H1 (cell line): ENCODE measurements around the gene A4GALT. TPM values are rescaled to one million over a fixed set of nuclear protein-coding genes. Genes with fewer than 3 reads are reported as not detected.

Experiments
- CTCF ChIA-PET: fragments of 300-600 bp; sonication (Branson Sonifier 250); formaldehyde crosslinking; loops from one replicate; lab custom pipeline; 2021; ENCODE audit not compliant: partially characterized antibody; lab: Charles Lee
- POLR2A ChIA-PET: fragments of 300-600 bp; sonication (Branson Sonifier 250); formaldehyde crosslinking; loops from one replicate; lab custom pipeline; 2021; ENCODE audit warnings: inconsistent platforms; ENCODE audit not compliant: partially characterized antibody; lab: Charles Lee
- DNase-seq, 2 experiments: peaks; one replicate each; pipeline versions ENCODE4 v3.0.0 to v3.0.0-alpha.2; 2010 to 2022; ENCODE audit warnings: low spot score in 2 of 2, low read depth in 1 of 2, mixed read lengths in 1 of 2
- FAIRE-seq: peaks from 2 replicates; lab custom pipeline; 2011; peaks lifted over from hg19 to GRCh38; lab: Jason Lieb, UNC
- H2AFZ ChIP-seq: 2 replicates; pipeline ENCODE4 v1.8.1; 2012; ENCODE audit warnings: low read length, inconsistent platforms
- H2AK5ac ChIP-seq: 2 replicates; pipeline ENCODE4 v1.6.1; 2013; ENCODE audit warnings: low read depth, low read length
- H2BK120ac ChIP-seq: replicated peaks from 2 replicates; pipeline ENCODE3; 2013; ENCODE audit warnings: low read depth, low read length, inconsistent platforms
- H2BK12ac ChIP-seq: 2 replicates; pipeline ENCODE4 v1.6.1; 2013; ENCODE audit warnings: low read depth, low read length
- H2BK15ac ChIP-seq: 2 replicates; pipeline ENCODE4 v1.6.1; 2013; ENCODE audit warnings: low read length
- H2BK20ac ChIP-seq: 2 replicates; pipeline ENCODE4 v1.6.1; 2013; ENCODE audit warnings: low read length
- H2BK5ac ChIP-seq: 2 replicates; pipeline ENCODE4 v1.6.1; 2013; ENCODE audit warnings: low read depth, low read length
- H3K14ac ChIP-seq: 2 replicates; pipeline ENCODE4 v1.6.1; 2013; ENCODE audit warnings: inconsistent platforms; ENCODE audit not compliant: insufficient read length
- H3K18ac ChIP-seq: 2 replicates; pipeline ENCODE4 v1.6.1; 2013; ENCODE audit warnings: low read length; ENCODE audit errors: extremely low read depth
- H3K23ac ChIP-seq: 2 replicates; pipeline ENCODE4 v1.6.1; 2013; ENCODE audit warnings: inconsistent platforms; ENCODE audit not compliant: insufficient read length
- H3K23me2 ChIP-seq: 2 replicates; pipeline ENCODE4 v1.6.1; 2013; ENCODE audit warnings: low read depth, low read length
- H3K27ac ChIP-seq: 2 replicates; pipeline ENCODE4 v1.6.1; 2011; ENCODE audit warnings: low read depth, low read length, inconsistent platforms
- H3K27me3 ChIP-seq, 4 experiments: replicated peaks in 1 of 4; 1 replicate in 1 of 4; 2 replicates in 3 of 4; pipeline versions ENCODE4 v1.6.1 to v1.8.1; 2011 to 2013; ENCODE audit warnings: low read length in 3 of 4, mild to moderate bottlenecking in 3 of 4, inconsistent platforms in 2 of 4, mixed read lengths in 2 of 4, moderate library complexity in 1 of 4; ENCODE audit not compliant: control insufficient read depth in 3 of 4, insufficient read depth in 3 of 4; ENCODE audit errors: extremely low read depth in 1 of 4
- H3K36me3 ChIP-seq, 4 experiments: 2 replicates each; pipeline versions ENCODE4 v1.6.1 to v1.8.1; 2011 to 2013; ENCODE audit warnings: mild to moderate bottlenecking in 4 of 4, low read length in 3 of 4, moderate library complexity in 2 of 4, control low read depth in 1 of 4, inconsistent platforms in 1 of 4; ENCODE audit not compliant: insufficient read depth in 4 of 4, control insufficient read depth in 2 of 4
- H3K4ac ChIP-seq: replicated peaks from 2 replicates; pipeline ENCODE3; 2013; ENCODE audit warnings: low read length, low read depth, mixed read lengths, inconsistent platforms; ENCODE audit not compliant: insufficient read length
- H3K4me1 ChIP-seq, 4 experiments: replicated peaks in 1 of 4; 1 replicate in 1 of 4; 2 replicates in 3 of 4; pipeline versions ENCODE4 v1.6.1 to v1.8.1; 2011 to 2013; ENCODE audit warnings: low read length in 3 of 4, inconsistent platforms in 2 of 4, mixed read lengths in 1 of 4; ENCODE audit not compliant: insufficient read depth in 4 of 4, control insufficient read depth in 3 of 4
- H3K4me2 ChIP-seq, 2 experiments: 2 replicates each; pipeline versions ENCODE4 v1.6.1 to v1.8.1; 2011 to 2013; ENCODE audit warnings: low read depth in 2 of 2, low read length in 2 of 2, control low read depth in 1 of 2, inconsistent platforms in 1 of 2, mild to moderate bottlenecking in 1 of 2; ENCODE audit not compliant: insufficient read depth in 1 of 2
- H3K4me3 ChIP-seq, 4 experiments: fragments of 200-600, 300-600 bp in 1 of 4; sonication (generic), shearing (Covaris generic), sonication (Bioruptor Twin) in 1 of 4; 2 replicates each; pipeline versions ENCODE4 v1.5.1 to v1.8.1; 2011 to 2016; ENCODE audit warnings: low read length in 4 of 4, low read depth in 3 of 4, control low read depth in 2 of 4, inconsistent platforms in 2 of 4, mild to moderate bottlenecking in 2 of 4, mixed read lengths in 1 of 4, moderate library complexity in 1 of 4; ENCODE audit not compliant: insufficient read depth in 2 of 4; ENCODE audit errors: extremely low read depth in 1 of 4
- H3K56ac ChIP-seq: replicated peaks from 2 replicates; pipeline ENCODE3; 2013; ENCODE audit warnings: low read depth, mild to moderate bottlenecking, mixed read lengths, low read length, inconsistent platforms; ENCODE audit not compliant: insufficient read length
- H3K79me1 ChIP-seq: 2 replicates; pipeline ENCODE4 v1.6.1; 2013; ENCODE audit warnings: low read depth, low read length, control low read depth
- H3K79me2 ChIP-seq, 2 experiments: 2 replicates each; pipeline versions ENCODE4 v1.6.1 to v1.8.1; 2012 to 2013; ENCODE audit warnings: low read length in 2 of 2, mild to moderate bottlenecking in 2 of 2, inconsistent platforms in 1 of 2; ENCODE audit not compliant: insufficient read depth in 2 of 2, control insufficient read depth in 1 of 2
- H3K9ac ChIP-seq, 4 experiments: replicated peaks in 1 of 4; 1 replicate in 1 of 4; 2 replicates in 3 of 4; pipeline versions ENCODE4 v1.6.1 to v1.8.1; 2011 to 2013; ENCODE audit warnings: low read depth in 3 of 4, low read length in 3 of 4, control low read depth in 2 of 4, mild to moderate bottlenecking in 2 of 4, moderate library complexity in 2 of 4, inconsistent platforms in 1 of 4; ENCODE audit errors: extremely low read depth in 1 of 4
- H3K9me3 ChIP-seq, 2 experiments: 2 replicates each; pipeline versions ENCODE4 v1.6.1 to v1.8.1; 2012 to 2013; ENCODE audit warnings: mild to moderate bottlenecking in 2 of 2, moderate library complexity in 2 of 2, control low read depth in 1 of 2, inconsistent platforms in 1 of 2, low read depth in 1 of 2, low read length in 1 of 2, mixed read lengths in 1 of 2; ENCODE audit not compliant: insufficient read depth in 2 of 2
- H4K20me1 ChIP-seq, 2 experiments: replicated peaks in 1 of 2; 2 replicates each; pipeline versions ENCODE3 to v1.8.1; 2011 to 2013; ENCODE audit warnings: inconsistent platforms in 2 of 2, low read length in 2 of 2, mild to moderate bottlenecking in 1 of 2; ENCODE audit not compliant: insufficient read depth in 2 of 2, control insufficient read depth in 1 of 2
- H4K5ac ChIP-seq: 2 replicates; pipeline ENCODE4 v1.6.1; 2013; ENCODE audit warnings: low read length, low read depth, mixed read lengths, inconsistent platforms; ENCODE audit not compliant: insufficient read length
- H4K8ac ChIP-seq: 2 replicates; pipeline ENCODE4 v1.8.0; 2013; ENCODE audit warnings: mild to moderate bottlenecking, moderate library complexity, low read length, inconsistent platforms; ENCODE audit not compliant: insufficient read depth; ENCODE audit errors: extremely low read depth
- H4K91ac ChIP-seq: replicated peaks from 2 replicates; pipeline ENCODE3; 2013; ENCODE audit warnings: low read length, mixed read lengths, inconsistent platforms; ENCODE audit not compliant: insufficient read length
- ATF2 ChIP-seq: IDR thresholded peaks from 2 replicates; pipeline ENCODE4 v1.6.1; 2012; ENCODE audit warnings: low read length, inconsistent platforms
- CHD1 ChIP-seq: IDR thresholded peaks from 2 replicates; pipeline ENCODE4 v1.6.1; 2012; ENCODE audit warnings: low read depth, low read length, improper control_type of control experiment
- EGR1 ChIP-seq: IDR thresholded peaks from 2 replicates; pipeline ENCODE4 v1.6.1; 2011; ENCODE audit warnings: low read depth, low read length, borderline replicate concordance
- EZH2 ChIP-seq: fragments of 200-600 bp; sonication (generic); IDR thresholded peaks from 2 replicates; pipeline ENCODE4 v1.7.1; 2012; ENCODE audit warnings: low read depth, mild to moderate bottlenecking, moderate library complexity, low read length, inconsistent platforms; ENCODE audit not compliant: severe bottlenecking
- NRF1 ChIP-seq: IDR thresholded peaks from 2 replicates; pipeline ENCODE4 v1.6.1; 2011; ENCODE audit warnings: mild to moderate bottlenecking, low read depth, low read length, improper control_type of control experiment
- POU5F1 ChIP-seq: IDR thresholded peaks from 2 replicates; pipeline ENCODE4 v1.6.1; 2011; ENCODE audit warnings: low read depth, mild to moderate bottlenecking, low read length, moderate library complexity
- RNF2 ChIP-seq: fragments of 200-900, 300-1000 bp; sonication (generic); IDR thresholded peaks from 2 replicates; pipeline ENCODE4 v1.7.1; 2016; ENCODE audit warnings: borderline replicate concordance, low read depth, mild to moderate bottlenecking, antibody characterized with exemption, low read length; ENCODE audit not compliant: poor library complexity, severe bottlenecking; ENCODE audit errors: missing control alignments
- SIN3A ChIP-seq, 2 experiments: IDR thresholded peaks in 1 of 2; conservative IDR thresholded peaks in 1 of 2; 2 replicates each; pipeline ENCODE4 v1.6.1; 2011 to 2012; ENCODE audit warnings: low read length in 2 of 2, improper control_type of control experiment in 1 of 2, low read depth in 1 of 2, mild to moderate bottlenecking in 1 of 2
- SP4 ChIP-seq: IDR thresholded peaks from 2 replicates; pipeline ENCODE4 v1.6.1; 2012; ENCODE audit warnings: low read length, inconsistent platforms
- SUZ12 ChIP-seq: fragments of 200-600 bp; sonication (generic); IDR thresholded peaks from 2 replicates; pipeline ENCODE4 v1.6.1; 2012; ENCODE audit warnings: mild to moderate bottlenecking, inconsistent platforms, low read length, moderate library complexity, mixed read lengths
- TAF7 ChIP-seq: optimal IDR thresholded peaks from 2 replicates; pipeline ENCODE3; 2011; ENCODE audit warnings: low read depth, mild to moderate bottlenecking, inconsistent platforms, low read length, moderate library complexity, borderline replicate concordance
- WGBS, 2 experiments: shearing (Covaris generic) in 1 of 2; methylation state at CpG; one replicate each; pipeline versions ENCODE4 v1.1.6 to v1.1.7; 2013 to 2015; ENCODE audit warnings: low lambda C conversion rate in 2 of 2, mixed read lengths in 2 of 2, inconsistent platforms in 1 of 2, low coverage in 1 of 2, missing lambda C conversion rate in 1 of 2; ENCODE audit not compliant: insufficient replicate concordance in 2 of 2, insufficient coverage in 1 of 2, insufficient read length in 1 of 2; ENCODE audit errors: extremely low coverage in 1 of 2, missing lambda C conversion rate in 1 of 2; 5-methylcytosine and 5-hydroxymethylcytosine counted together
- polyA plus RNA-seq, 7 experiments: library from polyadenylated mRNA; depleted of rRNA in 3 of 7; stranded (reverse) in 5 of 7; unstranded in 2 of 7; fragments of >200 nt in 5 of 7; fragments of 200-250 nt in 2 of 7; gene quantifications; 1 replicate in 5 of 7; 2 replicates in 1 of 7; 4 replicates in 1 of 7; pipeline versions ENCODE4 v1.2.1 to v1.2.3, GENCODE V29; 2011 to 2013; ENCODE audit warnings: missing spikeins in 2 of 7, mixed read lengths in 2 of 7
- total RNA-seq: library from RNA; stranded (reverse); fragmentation: NEBNext Ultra II Directional; extraction: Animal tissue kit (Norgen Biotek cat#: 25700); gene quantifications from 2 replicates; pipeline ENCODE4 v1.2.1, GENCODE V29; 2021

Gene A4GALT
- total and polyA plus RNA-seq, 2 of the 8 experiments (the other 6 are each of a cell fraction or from before 2014, with no cell fraction given) = 7.2 to 13.8 TPM

GRCh38 chr22:42716221-42716620 is 4.4 kb downstream of the A4GALT start:
- Histone ChIP-seq H4K5ac (no peak overlapping the region), H3K79me1 (no peaks in the 10 kb centered on the region; the same call in 1 of the 2 replicates), H2BK15ac (0 out of 2 replicates have a peak overlapping the region, but pooled peaks have one; percentile 90), H3K23me2 (peaks cover 16% of the 10 kb centered on the region), H3K4ac (no peak overlapping the region), H3K4me3 (no peak overlapping the region), H3K23ac (no peak overlapping the region), H2BK120ac (no peak overlapping the region), H4K91ac (no peak overlapping the region), H4K8ac (no peak overlapping the region), H2AK5ac (no peak overlapping the region), H3K36me3 (no peaks in the 10 kb centered on the region), H3K4me2 (no peak overlapping the region), H2BK5ac (peak overlapping the region; percentile 27; the same call in 1 of the 2 replicates), H3K9ac (no peak overlapping the region; a peak in 1 of 7 replicates), H3K79me2 (no peaks in the 10 kb centered on the region; a peak in 1 of 4 replicates), H3K56ac (no peak overlapping the region), H3K27ac (no peak overlapping the region), H2AFZ (no peak overlapping the region), H4K20me1 (peaks cover 0 to 4% of the 10 kb centered on the region in 2 experiments), H3K9me3 (no peaks in the 10 kb centered on the region), H3K4me1 (peaks cover 7 to 17% (median 12%) of the 10 kb centered on the region in 4 experiments), H3K18ac (no peak overlapping the region), H3K14ac (no peak overlapping the region), H3K27me3 (peaks cover 0 to 24% (median 19%) of the 10 kb centered on the region in 4 experiments; a peak in 6 of 7 replicates), H2BK12ac (peak overlapping the region; percentile 40; the same call in 1 of the 2 replicates), H2BK20ac (no peak overlapping the region)
- ChIA-PET POLR2A (no interaction called here), CTCF (interaction anchor here (1.9 kb wide), 1 partner anchor 11 kb away, joined by 6 read pairs; no protein-coding TSS in a partner anchor)
- FAIRE-seq (no peak), DNase-seq (no peak)
- 85% methylated on average over 6 of the region's 6 CpGs; no CpG with 5 or more reads in 1 of the 2 experiments for WGBS, 2 experiments
- TF ChIP-seq SP4 = no peak
- TF ChIP-seq TAF7 = no peak
- TF ChIP-seq SUZ12 = no peak
- no peak for TF ChIP-seq CHD1
- no peak for TF ChIP-seq POU5F1
- TF ChIP-seq EGR1 = no peak
- TF ChIP-seq ATF2 = no peak
- no peak for TF ChIP-seq SIN3A (conservative IDR thresholded peaks at IDR 0.05 in 1 of 2, IDR thresholded peaks at IDR 0.05 in 1 of 2; ENCODE audit: low read depth in 1 of 2, low read length in 2 of 2)
- TF ChIP-seq EZH2 = no peak
- TF ChIP-seq RNF2 = no peak
- TF ChIP-seq NRF1 = no peak
